Stimulated activated CD4-positive, alpha-beta T cell treated with anti-CD3 and anti-CD28 coated beads, Interleukin-2, amount 100 ng/mL, for 4 hours (primary cell): ENCODE results near the gene TBX15.

Experiments
- DNase-seq: peaks from one replicate; pipeline ENCODE4 v3.0.0-alpha.2; 2020; ENCODE audit warnings: low read depth

TBX15 gene

DNA sequence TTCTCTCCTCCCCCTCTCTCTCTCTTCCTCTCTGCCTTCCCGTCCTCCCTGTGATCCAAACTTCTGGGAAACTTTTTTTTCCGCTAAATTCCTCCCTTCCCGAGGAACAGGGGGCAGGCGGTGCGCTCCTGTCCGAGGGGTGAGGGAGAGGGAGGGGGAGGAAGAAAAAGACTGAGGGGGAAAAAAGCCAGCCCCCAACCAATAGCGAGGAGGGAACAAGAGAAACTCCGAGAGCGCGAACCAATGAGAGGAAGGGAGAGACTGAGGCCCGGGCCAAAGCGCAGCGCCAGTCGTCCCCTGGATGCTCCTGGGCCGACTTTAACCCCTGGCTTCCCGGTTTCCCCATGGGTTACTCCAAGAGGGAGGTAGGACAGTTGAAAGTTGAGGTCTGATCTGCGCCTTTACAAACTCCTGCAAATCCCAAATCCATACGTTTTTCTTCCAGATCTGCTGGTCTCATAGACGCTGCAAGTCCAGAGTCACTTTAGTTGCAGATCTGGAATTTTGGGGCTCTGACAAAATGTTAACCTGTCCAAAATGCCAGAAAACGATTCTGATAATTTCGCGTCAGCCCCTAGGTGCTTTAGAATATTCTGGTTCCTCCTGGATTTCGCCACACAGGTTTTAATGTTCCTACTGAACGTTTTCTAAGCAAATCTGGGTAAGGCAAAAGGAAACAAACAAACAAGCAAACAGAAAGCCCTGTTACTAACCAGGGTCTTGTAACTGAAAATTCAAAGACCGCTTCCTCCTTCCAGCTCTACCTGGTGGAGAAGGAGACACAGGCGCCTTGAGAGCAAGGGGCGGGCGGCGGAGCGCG, at the start of gene TBX15:
TSS of gene TBX15 (minus strand) at position 158 of the 820 bp plus-strand sequence. CDS start 548 bp downstream, outside the sequence.
- DNase-seq = no peak

DNA sequence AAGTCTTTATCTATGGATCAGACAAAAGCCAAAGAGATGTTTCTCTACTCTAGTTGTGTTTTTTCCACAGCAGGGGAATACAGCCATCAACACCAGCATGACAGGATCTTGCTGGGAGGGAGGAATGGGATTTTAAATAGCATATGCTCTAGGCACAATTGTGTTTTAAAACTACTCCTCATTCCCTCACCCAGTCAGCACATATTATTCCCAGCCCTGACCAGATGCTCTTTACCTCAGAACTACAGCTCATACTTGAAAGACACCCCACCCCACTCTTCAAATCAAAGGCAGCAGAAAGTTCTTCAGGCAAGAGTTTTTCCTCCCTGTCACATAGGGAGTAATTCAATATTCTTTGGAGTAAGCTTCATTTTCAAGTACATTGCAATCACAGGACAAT, 46.2 kb upstream of the TBX15 start:
- DNase-seq = no peak

DNA sequence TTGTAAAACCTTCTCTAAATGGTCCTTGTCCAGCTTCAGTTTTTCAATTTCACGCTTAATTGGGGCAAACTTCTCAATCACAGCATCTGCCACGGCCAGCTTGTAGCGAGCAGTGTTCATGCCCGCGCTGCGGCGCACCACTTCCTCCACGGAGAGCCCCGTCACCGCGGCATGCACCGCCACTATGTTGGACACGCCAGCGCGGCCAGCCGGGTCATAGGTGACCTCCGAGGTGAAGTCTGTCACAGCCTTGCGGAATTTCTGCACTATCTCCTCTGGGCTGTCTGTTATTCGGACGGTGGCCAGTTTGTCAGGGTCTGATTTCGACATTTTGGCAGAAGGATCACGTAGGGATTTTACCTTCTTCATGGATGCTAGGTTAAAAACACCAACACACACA, 44.8 kb upstream of the TBX15 start:
- no peak for DNase-seq

DNA sequence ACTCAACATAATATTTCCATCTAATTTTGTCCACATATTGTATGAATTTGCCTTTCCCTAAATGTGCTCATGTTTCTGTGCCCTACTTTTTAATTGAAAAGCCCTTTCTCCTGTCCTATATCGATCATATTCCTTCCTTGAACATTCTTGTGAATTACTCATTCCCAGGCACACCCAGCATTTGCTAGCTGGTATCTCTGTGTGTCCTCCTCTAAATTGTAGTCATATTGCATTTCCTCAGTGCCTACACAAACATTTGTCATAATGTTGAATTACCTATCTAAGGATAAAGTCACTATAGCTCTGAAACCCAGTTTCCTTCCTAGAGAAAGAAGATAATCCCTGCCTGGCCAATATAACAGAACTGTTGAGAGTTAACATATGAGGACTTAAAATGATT, 39.6 kb upstream of the TBX15 start:
- DNase-seq = no peak

DNA sequence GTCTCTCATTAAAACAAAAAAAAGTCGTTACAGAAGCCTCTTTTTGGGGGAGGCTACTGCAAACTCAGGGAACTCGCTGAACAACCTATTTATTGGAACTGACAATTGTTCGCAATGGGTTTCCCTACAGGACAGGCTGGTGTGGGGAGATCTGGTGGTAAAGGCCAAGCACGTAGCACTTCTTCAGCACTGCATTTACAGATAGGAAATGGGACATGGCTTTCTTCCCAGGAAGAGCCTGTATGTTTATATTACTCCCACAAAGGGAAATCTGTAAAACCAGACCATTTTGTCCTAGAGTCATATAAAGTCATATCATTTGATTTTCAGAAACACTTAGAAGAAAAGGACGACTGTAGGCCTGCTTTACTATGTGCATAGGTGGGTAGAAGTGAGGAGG, 38.8 kb upstream of the TBX15 start:
- no peak for DNase-seq

DNA sequence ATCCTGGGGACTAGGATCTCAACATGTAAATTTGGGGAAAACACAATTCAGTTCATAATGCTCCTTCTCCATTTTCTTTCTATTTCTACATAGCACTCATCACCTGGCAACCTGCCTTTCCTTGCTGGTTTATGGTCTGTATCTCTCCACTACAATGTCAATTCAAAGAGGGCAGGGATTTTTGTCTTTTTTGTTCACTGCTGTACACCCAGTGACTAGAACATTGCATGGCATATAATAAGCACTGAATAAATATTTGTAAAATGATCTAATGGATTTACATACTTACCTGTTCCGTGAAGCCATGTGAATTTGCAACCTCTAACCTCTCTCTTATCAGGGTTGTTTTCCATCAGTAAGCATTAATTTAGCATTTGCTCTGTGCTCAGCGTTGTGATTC, 27.4 kb upstream of the TBX15 start:
- DNase-seq = no peak

DNA sequence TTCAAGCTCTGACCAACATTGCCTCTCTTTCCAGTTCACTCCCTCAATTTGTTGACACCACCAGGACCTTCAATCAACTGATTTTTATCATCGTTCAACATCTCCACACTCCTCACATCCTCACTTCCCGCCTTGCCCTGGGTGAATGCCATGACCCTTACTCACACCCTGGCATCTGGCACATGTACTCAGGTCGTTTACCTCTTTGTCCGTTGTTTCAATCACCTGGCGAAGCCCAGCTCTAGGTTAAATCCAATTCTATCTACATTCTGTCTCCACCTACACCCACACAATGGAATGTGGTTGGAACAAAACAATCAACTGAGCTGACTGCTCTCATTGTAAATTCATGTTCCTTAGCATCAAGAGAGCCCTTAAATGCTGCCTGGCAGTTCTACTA, 24.2 kb upstream of the TBX15 start:
- DNase-seq = no peak

DNA sequence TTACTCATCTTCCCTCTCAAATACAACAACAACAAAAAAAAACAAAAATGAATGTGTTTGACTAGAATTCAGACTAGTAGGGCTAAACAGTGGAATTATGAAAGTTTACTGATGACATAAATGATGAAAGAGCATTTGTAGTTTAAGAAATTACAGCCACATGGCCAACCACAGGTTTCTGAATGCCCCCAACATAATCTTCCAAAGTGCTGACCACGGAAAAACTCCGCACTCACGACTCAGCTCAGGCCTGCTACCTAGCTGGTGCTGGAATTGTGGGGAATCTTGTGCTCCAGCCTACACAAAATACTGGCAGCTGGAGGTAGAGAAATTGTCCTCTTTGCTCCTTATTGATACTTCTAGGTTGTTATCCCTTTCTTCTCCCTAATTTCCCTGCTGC, 23.6 kb upstream of the TBX15 start:
- no peak for DNase-seq

DNA sequence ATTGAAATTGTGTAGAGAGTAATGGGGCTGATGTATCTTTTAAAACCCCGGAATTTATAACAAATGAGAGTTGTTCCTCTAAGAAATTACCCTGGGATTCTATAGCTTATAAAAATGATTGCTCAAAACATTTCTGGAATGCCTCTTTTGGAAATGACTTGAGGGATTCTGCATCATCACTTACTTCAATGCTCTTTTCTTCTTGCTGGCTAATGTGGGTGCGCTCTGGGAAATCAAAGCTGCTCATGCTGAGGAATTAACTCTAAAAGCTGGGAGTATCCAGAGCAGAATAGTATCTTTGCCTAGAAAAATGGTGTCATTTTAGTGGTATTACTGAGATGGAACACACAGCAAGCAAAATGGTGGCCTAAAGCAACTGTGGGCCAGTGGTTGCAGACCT, 23.0 kb upstream of the TBX15 start:
- DNase-seq = no peak

DNA sequence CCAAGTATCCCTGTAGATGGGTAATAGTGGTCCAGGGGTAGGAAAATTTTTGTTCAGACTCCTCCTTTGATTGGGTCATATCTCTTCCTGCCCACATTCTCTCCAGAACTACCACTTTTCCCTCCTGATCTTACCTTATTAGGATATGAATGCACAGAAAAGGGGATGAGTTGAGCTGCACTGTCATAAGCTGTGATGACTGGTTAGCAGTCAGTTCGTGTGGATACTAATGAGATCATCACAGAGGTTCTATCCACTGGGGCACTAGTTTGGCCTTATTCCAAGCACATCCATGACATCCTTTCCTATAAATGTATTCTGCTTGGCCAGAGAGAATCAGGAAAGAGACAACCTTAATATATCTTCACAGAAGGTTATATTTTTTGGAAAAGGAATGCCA, 22.1 kb upstream of the TBX15 start:
- DNase-seq = no peak

DNA sequence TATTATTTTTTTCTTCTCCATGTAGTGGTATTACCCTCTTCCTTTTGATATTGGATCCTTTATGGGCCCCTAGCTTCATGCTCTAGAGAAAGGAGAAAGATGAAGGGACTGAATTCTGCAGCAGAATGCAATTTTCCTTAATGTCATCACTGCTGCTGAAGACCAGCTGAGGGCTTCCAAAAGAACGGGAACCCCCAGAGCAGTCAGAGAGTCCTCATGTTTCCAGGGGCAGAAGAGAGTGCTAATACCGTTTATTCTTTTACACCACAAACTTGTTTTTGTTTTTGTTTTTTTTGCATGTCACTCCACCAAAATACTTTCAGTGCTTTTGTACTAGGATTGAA, 21.1 kb upstream of the TBX15 start:
- DNase-seq = no peak

DNA sequence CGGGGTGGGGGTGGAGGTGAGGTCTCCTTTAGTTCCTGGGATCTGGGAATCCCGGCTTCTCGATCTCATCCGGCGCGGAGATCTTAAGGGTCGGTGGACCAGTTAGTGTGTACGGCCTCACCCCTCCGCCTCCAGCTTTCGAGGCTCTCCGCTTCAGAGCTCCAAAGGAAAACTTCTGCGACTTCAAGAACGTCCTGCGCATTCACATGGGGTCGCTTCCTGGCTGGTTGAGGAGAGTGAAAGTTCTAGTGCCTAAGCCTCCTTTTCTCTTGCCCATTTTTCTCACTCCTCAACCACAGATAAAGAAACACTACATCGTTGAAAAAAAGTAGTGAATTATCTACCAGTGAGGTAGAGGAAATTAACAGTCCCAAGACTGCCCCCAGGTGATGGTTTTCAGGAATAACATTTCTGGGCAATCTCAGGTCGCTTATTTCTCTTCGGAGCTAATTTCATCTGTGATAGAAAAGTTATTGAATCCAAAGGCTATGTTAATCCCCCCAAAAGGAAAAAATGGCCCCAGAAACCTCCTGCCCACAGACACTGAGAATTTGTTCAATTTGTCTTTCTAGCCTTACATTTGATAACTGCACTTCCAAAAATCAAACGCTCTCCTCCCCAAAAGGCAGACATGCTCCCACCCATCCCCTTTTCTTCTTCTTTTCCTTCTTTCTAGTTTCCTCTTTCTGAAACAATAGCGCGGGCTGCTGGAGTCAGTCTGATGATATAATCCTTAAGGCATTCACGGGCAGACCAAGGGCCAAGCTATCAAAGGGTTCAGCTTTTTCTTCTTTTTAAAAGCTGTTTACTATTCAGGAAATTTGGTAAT, 20.6 kb upstream of the TBX15 start:
- DNase-seq = no peak

DNA sequence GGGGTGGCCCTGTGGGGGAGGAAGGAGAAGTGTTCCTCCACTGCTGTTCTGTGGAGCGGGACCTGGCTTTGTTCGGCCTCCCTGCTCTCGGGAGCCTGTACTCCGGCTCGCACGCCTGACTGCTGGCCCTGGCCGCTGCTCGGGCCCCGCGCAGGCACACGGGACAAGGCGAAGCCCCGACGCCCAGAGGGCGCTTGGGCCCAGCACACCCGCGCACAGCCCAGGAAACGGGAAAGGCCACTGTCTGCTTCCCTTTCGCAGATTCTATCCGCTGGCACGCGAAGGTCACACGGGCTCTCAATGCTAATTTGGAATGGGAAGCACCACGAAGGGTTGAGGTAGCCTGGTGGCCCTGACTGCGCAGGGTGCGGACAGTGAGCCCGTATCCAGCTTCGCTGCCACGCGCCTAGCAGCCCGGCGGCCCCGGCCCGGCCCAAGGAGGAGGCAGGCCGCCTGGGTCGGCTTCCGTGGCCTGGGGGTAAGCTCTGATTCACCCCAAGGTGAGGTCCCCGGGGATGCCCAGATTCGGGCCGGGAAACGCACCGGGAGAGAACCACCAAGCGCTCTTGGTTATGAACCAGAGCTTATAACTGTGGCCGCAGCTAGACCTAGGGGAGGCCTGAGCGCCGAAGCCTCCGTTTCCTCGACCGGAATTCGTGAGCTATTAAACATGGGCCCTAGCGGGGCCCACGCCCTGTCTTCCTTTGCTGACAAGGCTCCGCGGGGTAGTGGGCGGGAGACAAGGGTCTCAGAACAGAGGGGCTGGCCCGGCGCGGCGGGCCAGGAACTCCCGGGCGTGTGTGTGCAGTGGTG, 19.7 kb upstream of the TBX15 start:
- no peak for DNase-seq

DNA sequence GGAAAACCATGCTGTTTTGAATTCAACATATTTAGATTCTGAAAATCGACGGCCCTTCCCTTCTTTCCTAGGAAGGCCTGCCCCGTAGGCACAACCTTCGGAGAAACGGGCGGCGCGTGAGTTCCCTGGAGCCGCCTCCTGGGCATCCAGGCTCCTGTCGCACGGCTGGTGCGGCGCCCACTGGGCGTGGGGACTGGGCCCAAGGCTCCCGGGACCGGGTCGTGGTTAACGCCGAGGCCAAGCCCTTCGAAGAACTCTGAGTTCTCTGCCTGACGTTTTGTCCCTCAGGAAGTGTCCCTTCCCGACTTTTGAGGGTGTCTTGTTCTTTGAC, 19.2 kb upstream of the TBX15 start:
- no peak for DNase-seq

DNA sequence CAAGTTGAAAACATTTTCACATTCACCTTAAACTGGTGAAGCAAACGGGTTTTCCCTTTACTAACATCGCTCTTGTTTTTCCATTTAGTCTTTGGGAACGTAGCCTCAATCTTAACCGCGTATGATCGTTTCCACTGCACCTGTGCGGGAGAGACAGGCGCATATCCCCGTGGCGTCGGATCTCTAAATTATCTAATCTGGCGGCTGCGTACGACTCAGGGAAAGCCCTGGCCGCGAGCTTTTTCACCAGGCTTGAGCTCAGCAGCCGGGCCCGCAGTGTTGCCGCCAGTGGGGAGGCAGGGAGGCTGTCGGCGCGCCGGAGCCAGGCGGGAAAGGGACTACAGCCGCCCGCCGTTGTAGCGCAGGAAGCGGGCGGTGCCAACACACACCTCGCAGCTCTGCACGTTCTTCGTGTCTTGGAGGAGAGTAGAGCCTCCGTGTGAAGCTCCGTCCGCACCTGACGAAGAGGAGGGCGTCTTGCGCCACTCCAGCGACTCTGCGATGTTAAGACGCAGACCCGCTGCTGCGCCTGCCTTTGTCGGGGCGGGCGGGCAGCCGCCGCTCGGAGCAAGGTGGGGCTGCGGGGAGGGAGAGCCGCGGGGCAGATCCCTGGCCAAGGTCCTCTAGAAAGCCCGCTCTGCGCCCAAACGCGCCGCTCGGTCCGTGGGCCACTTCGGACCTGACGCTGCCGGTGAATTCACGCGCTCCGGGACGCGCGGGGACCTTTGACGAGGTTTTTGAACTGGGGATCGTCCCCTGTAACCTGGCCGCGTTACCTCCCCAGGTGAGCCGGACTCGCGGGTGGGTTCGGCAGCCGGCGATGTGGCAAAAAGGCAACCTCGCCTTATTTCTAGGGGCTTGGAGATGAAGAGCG, 18.5 kb upstream of the TBX15 start:
- DNase-seq = no peak

DNA sequence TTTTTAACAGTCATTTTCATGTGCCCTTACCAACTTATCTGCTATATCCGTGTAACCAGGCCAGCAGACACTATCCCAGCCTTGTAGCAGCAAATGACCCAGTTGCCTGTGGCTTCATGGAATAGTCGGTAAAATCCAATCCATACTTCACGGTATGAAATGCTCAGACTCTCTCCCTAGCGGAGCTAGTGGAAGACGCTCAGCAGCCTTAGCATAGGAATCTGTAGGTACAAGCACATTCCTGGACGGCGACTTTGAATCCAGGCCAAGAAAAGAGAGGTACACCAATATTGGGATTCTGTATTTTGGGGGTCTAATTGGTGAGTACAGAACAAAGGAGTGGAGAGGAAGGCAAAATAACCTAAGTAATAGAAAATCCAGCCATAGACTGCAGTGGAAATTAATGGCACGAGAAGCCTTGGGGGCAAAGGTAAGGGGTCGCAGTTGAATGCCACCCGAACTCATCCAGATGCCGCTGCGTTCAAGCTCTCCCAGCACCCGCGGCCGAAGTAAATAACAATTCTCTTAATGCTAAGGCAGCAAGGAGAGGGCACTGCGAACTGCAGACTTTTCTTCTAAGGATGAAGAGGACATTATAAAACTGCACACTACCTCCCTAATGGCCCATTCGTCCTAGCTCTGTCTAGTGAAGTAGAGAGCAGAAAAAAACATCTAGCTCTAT, 17.7 kb upstream of the TBX15 start:
- no peak for DNase-seq

DNA sequence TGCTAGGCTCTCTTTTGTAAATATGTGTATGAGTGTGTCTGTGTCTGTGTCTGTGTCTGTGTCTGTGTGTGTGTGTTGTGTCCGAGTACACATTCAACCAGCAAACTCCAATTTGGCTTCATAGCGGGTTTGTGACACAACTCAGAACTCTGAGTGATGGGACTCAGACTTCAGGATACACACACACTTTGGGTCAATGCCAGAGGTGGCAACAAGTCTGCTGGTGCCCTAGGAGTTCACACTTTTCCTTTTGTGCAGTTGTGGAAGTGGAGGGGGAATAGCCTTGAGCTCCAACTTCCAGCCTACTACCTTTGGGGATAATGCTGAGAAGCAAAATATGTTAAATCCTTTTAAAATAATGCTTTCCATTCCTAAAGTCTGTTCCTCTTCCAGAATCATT, 16.6 kb upstream of the TBX15 start:
- no peak for DNase-seq

DNA sequence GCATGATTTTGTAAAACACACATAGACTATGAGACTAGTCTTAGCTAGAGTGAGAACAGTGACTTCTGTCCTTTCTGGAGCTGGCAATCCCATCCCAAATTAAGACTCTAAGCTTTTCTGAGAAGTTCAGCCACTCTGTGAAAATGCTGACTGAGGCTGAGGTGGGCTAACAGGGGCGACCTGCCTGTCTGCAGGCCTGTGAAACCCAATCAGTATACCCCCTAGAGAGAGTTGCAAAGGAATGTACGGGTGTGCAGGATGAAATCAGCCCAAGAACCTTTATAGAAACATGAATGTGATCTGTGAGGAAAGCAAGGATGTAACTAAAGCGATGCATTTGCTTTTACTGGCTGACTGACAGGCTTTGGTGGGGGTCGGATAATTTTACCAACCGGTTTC, 16.0 kb upstream of the TBX15 start:
- no peak for DNase-seq

DNA sequence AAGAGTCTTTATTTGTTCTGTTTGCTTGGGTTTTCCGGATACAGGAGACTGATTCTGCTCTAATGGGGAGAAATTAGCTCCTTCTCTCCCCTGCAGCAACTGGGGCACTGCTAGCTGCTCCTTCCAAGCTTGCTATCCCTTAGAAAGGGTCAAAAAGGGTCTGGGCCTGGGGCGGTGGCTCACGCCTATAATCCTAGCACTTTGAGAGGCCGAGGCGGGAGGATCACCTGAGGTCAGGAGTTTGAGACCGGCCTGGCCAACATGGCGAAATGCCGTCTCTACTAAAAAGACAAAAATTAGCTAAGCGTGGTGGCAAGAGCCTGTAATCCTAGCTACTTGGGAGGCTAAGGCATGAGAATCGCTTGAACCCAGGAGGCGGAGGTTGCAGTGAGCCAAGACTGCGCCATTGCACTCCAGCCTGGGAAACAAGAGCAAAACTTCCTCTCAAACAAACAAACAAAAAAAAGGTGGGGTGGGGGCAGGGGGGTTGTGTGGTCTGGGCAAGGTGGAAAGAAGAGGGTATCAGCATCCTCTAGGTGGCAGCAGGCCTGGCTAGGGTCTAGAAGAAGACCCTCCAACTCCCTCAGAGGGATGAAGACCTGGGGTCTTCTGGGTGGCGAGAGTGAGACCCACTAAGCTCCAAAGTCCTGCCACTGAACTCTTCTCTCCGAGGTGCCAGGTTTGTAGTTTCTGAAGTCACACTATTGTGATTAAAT, 15.4 kb upstream of the TBX15 start:
- DNase-seq = no peak

DNA sequence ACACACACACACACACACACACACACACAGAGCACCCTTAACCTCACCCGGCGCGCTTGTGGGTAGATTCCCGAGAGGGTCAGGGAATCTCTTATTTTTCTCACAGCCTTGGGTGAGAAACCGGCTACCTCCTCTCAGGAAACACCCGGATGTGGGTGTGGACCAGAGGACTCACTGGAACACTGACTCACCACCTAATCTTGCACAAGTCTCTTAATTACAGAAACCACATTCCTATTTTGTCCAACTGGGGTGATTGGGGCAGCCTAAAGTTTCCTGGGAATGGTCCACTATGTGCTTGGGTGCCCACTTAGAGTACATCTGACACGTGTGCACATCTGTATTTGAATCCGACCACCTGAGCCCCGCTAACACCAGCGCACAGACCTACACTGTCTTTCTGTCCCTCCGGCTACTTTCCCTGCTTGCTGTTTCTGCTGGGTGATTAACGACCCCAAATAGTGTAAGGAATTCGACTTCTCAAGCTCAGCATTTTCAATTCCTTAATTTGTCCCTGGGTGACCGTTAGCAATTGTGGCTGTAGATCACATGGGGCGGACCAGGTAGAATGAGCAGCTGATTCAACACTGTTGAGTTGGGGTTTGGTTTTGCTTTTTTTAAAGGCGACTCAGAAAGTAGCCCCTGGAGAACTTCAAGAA, 14.0 kb upstream of the TBX15 start:
- no peak for DNase-seq
